ENCODE data around the gene CLTA. TPM values are rescaled to one million over a fixed set of nuclear protein-coding genes. Genes with fewer than 3 reads are reported as not detected.

CLTA gene
- total RNA-seq, 1 experiment from 2014 or later, result 195 TPM

DNA sequence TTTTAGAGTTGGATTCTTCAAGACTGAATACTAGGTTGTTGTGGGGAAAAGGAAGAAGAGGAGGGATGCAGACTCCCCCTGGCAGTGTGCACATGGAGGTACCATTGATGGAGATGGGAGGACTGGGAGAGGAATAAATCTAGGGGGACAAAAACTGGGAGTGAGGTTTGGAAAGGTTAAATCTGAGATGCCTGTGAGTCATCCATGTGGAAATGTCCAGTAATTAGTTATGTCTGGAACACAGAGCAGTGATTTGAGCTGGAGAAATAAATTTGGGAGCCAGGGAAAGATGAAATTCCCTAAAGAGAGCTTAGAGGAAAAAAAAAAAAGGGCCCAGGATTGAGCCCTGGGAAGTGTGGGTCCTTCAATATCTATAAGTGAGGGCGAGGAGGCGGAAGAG is 29.5 kb upstream of the CLTA start:
- no peak overlapping the region for H3K18ac ChIP-seq (ENCODE audit: insufficient read length, low read depth, low read length)
- Mint-ChIP-seq H3K36me3 (ENCODE audit: insufficient read depth in 1 of 3, low read depth in 3 of 3) (peaks cover 6 to 29% (median 7%) of the 10 kb centered on the region in 3 experiments; a peak in 5 of 7 replicates), H3K4me3 (no peak overlapping the region), H3K27me3 (ENCODE audit: low read depth) (no peaks in the 10 kb centered on the region; the same call in none of the 2 replicates), H3K9me3 (peaks cover 16 to 22% of the 10 kb centered on the region in 2 experiments), H3K27ac (peak overlapping the region in 2 of 3 experiments; percentile 61 to 87; a peak in 3 of 7 replicates), H3K4me1 (peaks cover 36 to 47% of the 10 kb centered on the region in 2 experiments)
- no peak overlapping the region for H3K4ac ChIP-seq (ENCODE audit: low read depth, low read length)
- no peak overlapping the region for H2BK5ac ChIP-seq (ENCODE audit: insufficient read length, low read length)
- H3K9me3 ChIP-seq (ENCODE audit: control insufficient read depth, low read depth, low read length), result no peaks in the 10 kb centered on the region
- no peak overlapping the region for H3K4me2 ChIP-seq (ENCODE audit: insufficient read depth, insufficient read length, low read length)
- no CpG with 5 or more reads among the region's 2 CpGs for WGBS (ENCODE audit: extremely low coverage, insufficient read length, low lambda C conversion rate)
- no peaks in the 10 kb centered on the region for H3K79me1 ChIP-seq (ENCODE audit: insufficient read depth, low read depth, low read length, poor library complexity, severe bottlenecking)
- H3K14ac ChIP-seq (ENCODE audit: insufficient read depth, low read length), result no peak overlapping the region
- TF ChIP-seq, protein P1, sequence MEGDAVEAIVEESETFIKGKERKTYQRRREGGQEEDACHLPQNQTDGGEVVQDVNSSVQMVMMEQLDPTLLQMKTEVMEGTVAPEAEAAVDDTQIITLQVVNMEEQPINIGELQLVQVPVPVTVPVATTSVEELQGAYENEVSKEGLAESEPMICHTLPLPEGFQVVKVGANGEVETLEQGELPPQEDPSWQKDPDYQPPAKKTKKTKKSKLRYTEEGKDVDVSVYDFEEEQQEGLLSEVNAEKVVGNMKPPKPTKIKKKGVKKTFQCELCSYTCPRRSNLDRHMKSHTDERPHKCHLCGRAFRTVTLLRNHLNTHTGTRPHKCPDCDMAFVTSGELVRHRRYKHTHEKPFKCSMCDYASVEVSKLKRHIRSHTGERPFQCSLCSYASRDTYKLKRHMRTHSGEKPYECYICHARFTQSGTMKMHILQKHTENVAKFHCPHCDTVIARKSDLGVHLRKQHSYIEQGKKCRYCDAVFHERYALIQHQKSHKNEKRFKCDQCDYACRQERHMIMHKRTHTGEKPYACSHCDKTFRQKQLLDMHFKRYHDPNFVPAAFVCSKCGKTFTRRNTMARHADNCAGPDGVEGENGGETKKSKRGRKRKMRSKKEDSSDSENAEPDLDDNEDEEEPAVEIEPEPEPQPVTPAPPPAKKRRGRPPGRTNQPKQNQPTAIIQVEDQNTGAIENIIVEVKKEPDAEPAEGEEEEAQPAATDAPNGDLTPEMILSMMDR (conservative IDR thresholded peaks at IDR 0.05), result no peak
- no peaks in the 10 kb centered on the region for H3K79me2 ChIP-seq (ENCODE audit: insufficient read depth, low read length)
- no peak overlapping the region for H2BK15ac ChIP-seq (ENCODE audit: low read depth, low read length)
- no peaks in the 10 kb centered on the region for H3K27me3 ChIP-seq (ENCODE audit: insufficient read depth, low read length)
- H3K4me1 ChIP-seq (ENCODE audit: insufficient read depth, low read length), result peaks cover 10% of the 10 kb centered on the region
- no peak overlapping the region for H2BK20ac ChIP-seq (ENCODE audit: low read depth, low read length, poor library complexity, severe bottlenecking)
- no peak overlapping the region for H2AFZ ChIP-seq (ENCODE audit: low read length)
- H2BK12ac ChIP-seq (ENCODE audit: insufficient read length, low read depth, low read length), result no peak overlapping the region
- H4K20me1 ChIP-seq (ENCODE audit: control insufficient read depth, insufficient read depth, insufficient read length), result no peaks in the 10 kb centered on the region
- no peak overlapping the region for H2BK120ac ChIP-seq (ENCODE audit: low read depth, low read length, poor library complexity, severe bottlenecking)
- no peak overlapping the region for H4K5ac ChIP-seq (ENCODE audit: insufficient read length, low read depth, low read length)
- no peaks in the 10 kb centered on the region for H3K23me2 ChIP-seq (ENCODE audit: insufficient read length, low read depth, low read length, poor library complexity, severe bottlenecking)
- no peak overlapping the region for H2AK5ac ChIP-seq (ENCODE audit: insufficient read length, low read length)
- no peak overlapping the region for H4K91ac ChIP-seq (ENCODE audit: insufficient read length, low read depth, low read length)
- H3K23ac ChIP-seq (ENCODE audit: insufficient read length, low read depth, low read length), result no peak overlapping the region
- no peak overlapping the region for H3K27ac ChIP-seq (ENCODE audit: insufficient read length, low read depth, low read length)
- H3K56ac ChIP-seq (ENCODE audit: insufficient read length, low read depth, low read length), result no peak overlapping the region
- no peak overlapping the region for H3K9ac ChIP-seq (ENCODE audit: extremely low read depth, insufficient read length, low read length)
- H4K8ac ChIP-seq (replicated peaks; ENCODE audit: insufficient read length, low read depth, low read length), result no peak overlapping the region
- H3T11ph ChIP-seq (ENCODE audit: low read length), result no peak overlapping the region
- no peak for DNase-seq

Measured in H9 (cell line).